Endothelial cell of umbilical vein (primary cell): ENCODE data around the gene TTF1.

Experiments used
- EZH2 ChIP-seq: IDR thresholded peaks from 2 replicates; pipeline ENCODE4 v1.6.1; 2012; ENCODE audit warnings: borderline replicate concordance, low read depth, mild to moderate bottlenecking, moderate library complexity, low read length, inconsistent platforms; ENCODE audit not compliant: severe bottlenecking
- FOS ChIP-seq: IDR thresholded peaks from 2 replicates; pipeline ENCODE4 v1.6.1; 2011; ENCODE audit warnings: mild to moderate bottlenecking, low read length, moderate library complexity, borderline replicate concordance; ENCODE audit not compliant: insufficient read depth
- JUN ChIP-seq: IDR thresholded peaks from 2 replicates; pipeline ENCODE4 v1.6.1; 2011; ENCODE audit warnings: borderline replicate concordance, low read depth; ENCODE audit not compliant: insufficient read length, insufficient read depth
- MAX ChIP-seq: IDR thresholded peaks from 2 replicates; pipeline ENCODE4 v1.6.1; 2011; ENCODE audit not compliant: insufficient read depth, insufficient read length
- MYC ChIP-seq: IDR thresholded peaks from one replicate; pipeline ENCODE4 v1.6.1; 2011; ENCODE audit warnings: mild to moderate bottlenecking, low read depth, low read length
- POLR2A ChIP-seq: IDR thresholded peaks from 2 replicates; pipeline ENCODE4 v1.6.1; 2012; ENCODE audit warnings: low read depth, mild to moderate bottlenecking, control low read depth, low read length
- POLR2AphosphoS5 ChIP-seq: IDR thresholded peaks from 2 replicates; pipeline ENCODE4 v1.6.1; 2012; ENCODE audit warnings: low read depth, mild to moderate bottlenecking, control low read depth, low read length, moderate library complexity; ENCODE audit not compliant: insufficient read depth
- TF ChIP-seq, protein P1 (sequence below), 2 donors: IDR thresholded peaks; 1 replicate in 1 of 2; 2 replicates in 1 of 2; pipeline ENCODE4 v1.5.1; 2011; ENCODE audit warnings: low read length in 2 of 2, mild to moderate bottlenecking in 2 of 2, moderate library complexity in 2 of 2, control low read depth in 1 of 2, inconsistent platforms in 1 of 2, low read depth in 1 of 2; ENCODE audit not compliant: insufficient read depth in 1 of 2; ENCODE audit errors: extremely low read depth in 1 of 2

GRCh38 chr9:132350861-132351315 is 55.8 kb downstream of the TTF1 start:
- TF ChIP-seq EZH2: no peak
- TF ChIP-seq, protein P1, sequence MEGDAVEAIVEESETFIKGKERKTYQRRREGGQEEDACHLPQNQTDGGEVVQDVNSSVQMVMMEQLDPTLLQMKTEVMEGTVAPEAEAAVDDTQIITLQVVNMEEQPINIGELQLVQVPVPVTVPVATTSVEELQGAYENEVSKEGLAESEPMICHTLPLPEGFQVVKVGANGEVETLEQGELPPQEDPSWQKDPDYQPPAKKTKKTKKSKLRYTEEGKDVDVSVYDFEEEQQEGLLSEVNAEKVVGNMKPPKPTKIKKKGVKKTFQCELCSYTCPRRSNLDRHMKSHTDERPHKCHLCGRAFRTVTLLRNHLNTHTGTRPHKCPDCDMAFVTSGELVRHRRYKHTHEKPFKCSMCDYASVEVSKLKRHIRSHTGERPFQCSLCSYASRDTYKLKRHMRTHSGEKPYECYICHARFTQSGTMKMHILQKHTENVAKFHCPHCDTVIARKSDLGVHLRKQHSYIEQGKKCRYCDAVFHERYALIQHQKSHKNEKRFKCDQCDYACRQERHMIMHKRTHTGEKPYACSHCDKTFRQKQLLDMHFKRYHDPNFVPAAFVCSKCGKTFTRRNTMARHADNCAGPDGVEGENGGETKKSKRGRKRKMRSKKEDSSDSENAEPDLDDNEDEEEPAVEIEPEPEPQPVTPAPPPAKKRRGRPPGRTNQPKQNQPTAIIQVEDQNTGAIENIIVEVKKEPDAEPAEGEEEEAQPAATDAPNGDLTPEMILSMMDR (IDR thresholded peaks at IDR 0.05; ENCODE audit: extremely low read depth in 1 of 2, insufficient read depth in 1 of 2, low read depth in 1 of 2, low read length in 2 of 2): no peak
- no peak for TF ChIP-seq POLR2A
- TF ChIP-seq JUN: no peak
- TF ChIP-seq MYC: no peak
- TF ChIP-seq POLR2AphosphoS5: no peak
- TF ChIP-seq FOS: no peak
- no peak for TF ChIP-seq MAX
